ENCODE results near the gene ZNF202. TPM values are rescaled to one million over a fixed set of nuclear protein-coding genes. Genes with fewer than 3 reads are reported as not detected.

Gene ZNF202
- total RNA-seq, 1 donor from 2014 or later = 23.3 TPM

DNA sequence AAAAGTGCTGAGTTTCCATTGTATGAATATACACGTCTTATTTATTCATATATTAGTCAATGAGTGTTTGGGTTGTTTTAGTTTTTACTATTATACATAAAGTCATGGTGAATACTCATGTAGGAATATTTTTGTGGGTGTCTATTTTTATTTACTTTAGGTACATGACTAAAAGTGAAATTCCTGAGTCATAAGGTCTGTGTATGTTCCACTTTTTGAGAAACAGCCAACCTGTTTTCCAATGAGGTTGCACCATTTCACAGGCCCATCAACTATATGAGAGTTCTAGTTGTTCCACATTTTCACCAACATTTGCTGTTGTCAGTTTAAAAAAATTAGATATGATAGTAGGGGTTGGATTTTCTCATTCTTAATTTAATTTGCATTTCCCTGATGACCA lies 19.4 kb upstream of the ZNF202 start:
- TF ChIP-seq, protein P1, sequence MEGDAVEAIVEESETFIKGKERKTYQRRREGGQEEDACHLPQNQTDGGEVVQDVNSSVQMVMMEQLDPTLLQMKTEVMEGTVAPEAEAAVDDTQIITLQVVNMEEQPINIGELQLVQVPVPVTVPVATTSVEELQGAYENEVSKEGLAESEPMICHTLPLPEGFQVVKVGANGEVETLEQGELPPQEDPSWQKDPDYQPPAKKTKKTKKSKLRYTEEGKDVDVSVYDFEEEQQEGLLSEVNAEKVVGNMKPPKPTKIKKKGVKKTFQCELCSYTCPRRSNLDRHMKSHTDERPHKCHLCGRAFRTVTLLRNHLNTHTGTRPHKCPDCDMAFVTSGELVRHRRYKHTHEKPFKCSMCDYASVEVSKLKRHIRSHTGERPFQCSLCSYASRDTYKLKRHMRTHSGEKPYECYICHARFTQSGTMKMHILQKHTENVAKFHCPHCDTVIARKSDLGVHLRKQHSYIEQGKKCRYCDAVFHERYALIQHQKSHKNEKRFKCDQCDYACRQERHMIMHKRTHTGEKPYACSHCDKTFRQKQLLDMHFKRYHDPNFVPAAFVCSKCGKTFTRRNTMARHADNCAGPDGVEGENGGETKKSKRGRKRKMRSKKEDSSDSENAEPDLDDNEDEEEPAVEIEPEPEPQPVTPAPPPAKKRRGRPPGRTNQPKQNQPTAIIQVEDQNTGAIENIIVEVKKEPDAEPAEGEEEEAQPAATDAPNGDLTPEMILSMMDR (IDR thresholded peaks at IDR 0.05; ENCODE audit: unreplicated experiment) = no peak
- Mint-ChIP-seq H3K27ac (no peak overlapping the region), H3K4me3 (no peak overlapping the region), H3K27me3 (ENCODE audit: low read depth) (peaks cover 3% of the 10 kb centered on the region), H3K36me3 (no peaks in the 10 kb centered on the region), H3K9me3 (peaks cover 28% of the 10 kb centered on the region), H3K4me1 (no peaks in the 10 kb centered on the region)
- no peak for DNase-seq (ENCODE audit: low spot score in 2 of 2, unreplicated experiment in 2 of 2)

DNA sequence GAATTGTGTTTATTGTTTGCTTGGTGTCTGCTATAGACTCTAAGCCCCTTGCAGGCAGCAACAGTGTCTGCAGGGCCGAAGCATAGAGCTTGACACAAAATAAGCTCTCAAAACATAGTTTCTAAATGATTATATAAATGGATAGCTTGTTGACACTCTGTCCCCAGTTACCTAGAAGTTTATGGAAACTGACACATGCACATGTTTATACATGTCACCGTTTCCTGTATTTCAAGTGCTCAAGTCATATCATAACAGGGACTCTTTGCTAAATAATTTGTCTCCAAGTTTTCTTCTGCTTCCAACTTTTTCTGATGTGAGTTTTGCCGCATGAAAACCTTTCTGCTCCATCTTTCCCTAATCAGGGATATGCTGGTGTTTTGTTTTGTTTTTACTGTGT lies 16.5 kb upstream of the ZNF202 start:
- Mint-ChIP-seq H3K4me1 (no peaks in the 10 kb centered on the region), H3K36me3 (no peaks in the 10 kb centered on the region), H3K9me3 (peaks cover 13% of the 10 kb centered on the region), H3K27me3 (ENCODE audit: low read depth) (peaks cover 3% of the 10 kb centered on the region), H3K27ac (no peak overlapping the region), H3K4me3 (no peak overlapping the region)
- TF ChIP-seq, protein P1 (IDR thresholded peaks at IDR 0.05; ENCODE audit: unreplicated experiment) = no peak
- DNase-seq (ENCODE audit: low spot score in 2 of 2, unreplicated experiment in 2 of 2) = no peak

DNA sequence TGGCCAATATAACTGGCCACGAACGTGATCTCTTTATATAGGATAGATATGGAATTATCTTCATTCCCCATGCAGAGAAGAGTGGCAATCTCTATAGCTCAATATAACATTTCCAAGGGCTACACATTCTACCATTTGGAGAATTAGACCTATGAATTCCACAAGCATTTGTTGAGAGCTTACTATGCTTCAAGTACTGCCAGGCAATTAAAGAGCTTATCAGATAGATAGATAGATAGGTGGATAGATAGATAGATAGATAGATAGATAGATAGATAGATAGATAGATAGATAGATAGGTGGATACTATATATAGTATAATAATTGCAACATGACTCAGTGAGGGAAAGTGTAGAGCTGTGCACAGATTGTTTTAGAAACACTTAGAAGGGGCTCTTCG lies 14.4 kb upstream of the ZNF202 start:
- H3K4me1 Mint-ChIP-seq = peaks cover 10% of the 10 kb centered on the region
- TF ChIP-seq, protein P1 (IDR thresholded peaks at IDR 0.05; ENCODE audit: unreplicated experiment) = no peak
- H3K27me3 Mint-ChIP-seq (ENCODE audit: low read depth) = peaks cover 3% of the 10 kb centered on the region
- no peak overlapping the region for H3K4me3 Mint-ChIP-seq
- H3K36me3 Mint-ChIP-seq = no peaks in the 10 kb centered on the region
- no peak for DNase-seq (ENCODE audit: low spot score in 2 of 2, unreplicated experiment in 2 of 2)
- no peak overlapping the region for H3K27ac Mint-ChIP-seq
- no peaks in the 10 kb centered on the region for H3K9me3 Mint-ChIP-seq

DNA sequence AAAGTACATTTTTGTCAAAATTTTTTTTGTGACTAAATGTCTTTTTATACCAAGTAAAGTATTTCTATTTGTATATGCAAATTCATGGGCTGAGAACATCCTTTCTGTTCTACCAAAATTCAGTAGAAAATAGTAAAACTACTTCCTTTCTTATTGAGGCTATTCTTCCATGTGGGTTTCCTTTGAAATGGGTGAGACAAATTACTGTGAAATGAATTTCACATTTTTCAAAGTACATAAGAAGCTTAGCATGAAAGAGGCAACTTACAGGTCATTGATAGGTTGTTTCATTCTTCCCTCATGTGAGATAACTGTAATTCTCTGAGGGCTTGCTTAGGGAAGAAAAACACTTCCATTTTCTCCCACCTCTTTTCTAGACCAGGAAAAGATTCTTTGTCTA lies 13.9 kb upstream of the ZNF202 start:
- no peak overlapping the region for H3K4me3 Mint-ChIP-seq
- no peak for DNase-seq (ENCODE audit: low spot score in 2 of 2, unreplicated experiment in 2 of 2)
- no peaks in the 10 kb centered on the region for H3K9me3 Mint-ChIP-seq
- peaks cover 3% of the 10 kb centered on the region for H3K27me3 Mint-ChIP-seq (ENCODE audit: low read depth)
- H3K36me3 Mint-ChIP-seq = no peaks in the 10 kb centered on the region
- TF ChIP-seq, protein P1 (IDR thresholded peaks at IDR 0.05; ENCODE audit: unreplicated experiment) = no peak
- no peak overlapping the region for H3K27ac Mint-ChIP-seq
- peaks cover 10% of the 10 kb centered on the region for H3K4me1 Mint-ChIP-seq

DNA sequence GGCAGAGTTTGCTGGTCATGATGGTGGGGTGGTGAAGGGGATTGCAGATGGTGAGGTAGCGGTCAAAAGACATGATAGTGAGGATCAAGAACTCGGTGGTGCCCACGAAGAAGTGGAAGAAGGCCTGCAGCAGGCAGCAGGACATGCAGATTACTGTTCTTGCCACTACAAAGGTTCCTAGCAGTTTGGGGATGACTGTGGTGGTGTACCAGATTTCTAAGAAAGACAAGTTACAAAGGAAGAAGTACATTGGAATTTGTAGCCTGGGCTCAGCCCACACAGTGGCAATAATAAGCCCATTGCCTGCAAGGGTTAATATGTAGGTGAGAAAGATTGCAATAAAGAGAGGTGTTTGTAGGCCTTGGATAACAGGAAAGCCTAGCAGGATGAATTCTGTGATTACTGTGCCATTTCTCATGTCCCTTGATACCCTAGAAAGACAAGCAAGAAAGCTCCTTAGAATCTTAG lies 12.7 kb upstream of the ZNF202 start, which contains the start of gene OR6X1:
TSS of gene OR6X1 (minus strand) at position 418 of the 468 bp plus-strand sequence. CDS start at position 418, 0 bp downstream.
- Mint-ChIP-seq H3K27ac (no peak within 1 kb of the TSS), H3K4me1 (peaks cover 10% of the 10 kb centered on the region), H3K4me3 (no peak within 1 kb of the TSS), H3K36me3 (no peaks in the 10 kb centered on the region), H3K9me3 (peaks cover under 1% of the 10 kb centered on the region), H3K27me3 (ENCODE audit: low read depth) (peaks cover 3% of the 10 kb centered on the region)
- no peak for DNase-seq (ENCODE audit: low spot score in 2 of 2, unreplicated experiment in 2 of 2)
- TF ChIP-seq, protein P1 (IDR thresholded peaks at IDR 0.05; ENCODE audit: unreplicated experiment) = no peak

DNA sequence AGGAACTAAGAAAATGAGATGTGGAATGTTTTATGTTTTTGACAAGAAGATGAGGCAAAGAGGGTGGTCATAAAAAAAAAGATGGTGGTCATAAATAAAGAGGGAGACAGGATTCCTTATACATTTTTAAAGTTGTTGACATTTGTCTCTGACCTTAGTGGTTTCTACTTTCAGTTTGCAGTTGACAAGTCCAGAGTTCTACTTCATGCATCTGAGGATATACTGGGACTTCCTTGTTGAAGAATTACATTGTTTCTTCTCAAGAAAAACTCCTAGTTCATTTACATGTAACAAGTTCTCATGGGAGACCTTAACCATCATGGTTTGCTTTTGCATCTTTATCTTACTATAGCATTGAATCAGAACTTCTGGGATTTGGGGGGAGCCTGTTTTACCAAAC lies 11.7 kb upstream of the ZNF202 start:
- no peak overlapping the region for H3K27ac Mint-ChIP-seq
- DNase-seq (ENCODE audit: low spot score in 2 of 2, unreplicated experiment in 2 of 2) = no peak
- H3K36me3 Mint-ChIP-seq = no peaks in the 10 kb centered on the region
- peaks cover 3% of the 10 kb centered on the region for H3K27me3 Mint-ChIP-seq (ENCODE audit: low read depth)
- TF ChIP-seq, protein P1 (IDR thresholded peaks at IDR 0.05; ENCODE audit: unreplicated experiment) = no peak
- no peak overlapping the region for H3K4me3 Mint-ChIP-seq
- H3K9me3 Mint-ChIP-seq = peaks cover 10% of the 10 kb centered on the region
- H3K4me1 Mint-ChIP-seq = peaks cover 10% of the 10 kb centered on the region
